ENCODE results near the gene BCAS1.
A peak's percentile ranks its signal among the peaks of the same experiment; 100 is the strongest.

The BCAS1 gene

GRCh38 chr20:53938739-53939138 is 131.7 kb downstream of the BCAS1 start:
- no peak overlapping the region for H3K9ac ChIP-seq (ENCODE audit: low read length)
- H3K27me3 ChIP-seq (ENCODE audit: low read depth, low read length), result peaks cover 7% of the 10 kb centered on the region; the same call in 1 of the 2 replicates
- TF ChIP-seq EZH2phosphoT487 (IDR thresholded peaks at IDR 0.05; ENCODE audit: low read depth) (no peak), CTCF (IDR thresholded peaks at IDR 0.05; ENCODE audit: low read depth, low read length) (no peak)
- peaks cover 58% of the 10 kb centered on the region for H3K4me1 ChIP-seq (ENCODE audit: low read length)
- no peaks in the 10 kb centered on the region for H3K79me2 ChIP-seq (ENCODE audit: low read length)
- H3K27ac ChIP-seq (ENCODE audit: low read length), result no peak overlapping the region
- no peaks in the 10 kb centered on the region for H3K9me3 ChIP-seq (ENCODE audit: insufficient read depth, low read length)
- no peak overlapping the region for H3K4me2 ChIP-seq (ENCODE audit: low read length)
- no peaks in the 10 kb centered on the region for H3K36me3 ChIP-seq (replicated peaks; ENCODE audit: low read depth, low read length)
- H2AFZ ChIP-seq (ENCODE audit: low read depth, low read length), result no peak overlapping the region
- no peaks in the 10 kb centered on the region for H4K20me1 ChIP-seq (ENCODE audit: insufficient read depth, low read length)
- no peak overlapping the region for H3K4me3 ChIP-seq (ENCODE audit: low read length)

DNA sequence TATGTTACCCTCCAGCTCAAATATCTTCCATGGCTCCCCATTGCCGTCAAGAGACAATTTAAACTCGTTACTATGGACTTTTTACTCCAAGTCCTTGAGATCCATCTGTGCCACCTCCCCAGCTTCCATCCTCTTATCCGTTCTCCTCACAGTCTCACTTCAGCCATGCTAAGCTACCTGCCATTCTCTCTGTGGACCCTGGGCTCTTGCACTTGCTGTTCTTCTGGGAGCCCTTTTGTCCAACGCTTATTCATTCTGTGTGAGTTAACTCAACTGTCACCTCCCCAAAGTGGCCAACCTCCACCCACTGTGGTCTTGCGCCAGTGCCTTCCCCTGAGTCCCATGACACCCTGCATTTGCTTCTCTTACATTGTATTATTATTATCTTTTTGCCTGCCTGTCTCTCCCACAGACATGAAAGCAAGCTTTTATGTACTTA is 132.4 kb downstream of the BCAS1 start:
- TF ChIP-seq EZH2phosphoT487 (IDR thresholded peaks at IDR 0.05; ENCODE audit: low read depth), result no peak
- no peak for TF ChIP-seq CTCF (IDR thresholded peaks at IDR 0.05; ENCODE audit: low read depth, low read length)
- H3K27me3 ChIP-seq (ENCODE audit: low read depth, low read length), result peaks cover 7% of the 10 kb centered on the region; the same call in 1 of the 2 replicates
- H3K27ac ChIP-seq (ENCODE audit: low read length), result no peak overlapping the region
- no peak overlapping the region for H3K9ac ChIP-seq (ENCODE audit: low read length)
- H4K20me1 ChIP-seq (ENCODE audit: insufficient read depth, low read length), result no peaks in the 10 kb centered on the region
- H2AFZ ChIP-seq (ENCODE audit: low read depth, low read length), result no peak overlapping the region
- no peaks in the 10 kb centered on the region for H3K36me3 ChIP-seq (replicated peaks; ENCODE audit: low read depth, low read length)
- no peaks in the 10 kb centered on the region for H3K79me2 ChIP-seq (ENCODE audit: low read length)
- no peaks in the 10 kb centered on the region for H3K9me3 ChIP-seq (ENCODE audit: insufficient read depth, low read length)
- H3K4me2 ChIP-seq (ENCODE audit: low read length), result no peak overlapping the region
- H3K4me3 ChIP-seq (ENCODE audit: low read length), result no peak overlapping the region
- H3K4me1 ChIP-seq (ENCODE audit: low read length), result peaks cover 51% of the 10 kb centered on the region

- H3K27ac ChIP-seq (ENCODE audit: low read length), result no peak overlapping the region
- H3K79me2 ChIP-seq (ENCODE audit: low read length), result no peaks in the 10 kb centered on the region
- no peak overlapping the region for H3K4me2 ChIP-seq (ENCODE audit: low read length)
- H3K9me3 ChIP-seq (ENCODE audit: insufficient read depth, low read length), result no peaks in the 10 kb centered on the region
- H2AFZ ChIP-seq (ENCODE audit: low read depth, low read length), result no peak overlapping the region
- H3K27me3 ChIP-seq (ENCODE audit: low read depth, low read length), result peaks cover 7% of the 10 kb centered on the region; the same call in 1 of the 2 replicates
- H3K4me1 ChIP-seq (ENCODE audit: low read length), result peaks cover 44% of the 10 kb centered on the region
- H3K36me3 ChIP-seq (replicated peaks; ENCODE audit: low read depth, low read length), result no peaks in the 10 kb centered on the region
- no peak for TF ChIP-seq EZH2phosphoT487 (IDR thresholded peaks at IDR 0.05; ENCODE audit: low read depth)
- no peak for TF ChIP-seq CTCF (IDR thresholded peaks at IDR 0.05; ENCODE audit: low read depth, low read length)
- no peak overlapping the region for H3K4me3 ChIP-seq (ENCODE audit: low read length)
- no peaks in the 10 kb centered on the region for H4K20me1 ChIP-seq (ENCODE audit: insufficient read depth, low read length)
- H3K9ac ChIP-seq (ENCODE audit: low read length), result no peak overlapping the region
Observed at GRCh38 chr20:53937339-53937741, 133.1 kb downstream of the BCAS1 start.

DNA sequence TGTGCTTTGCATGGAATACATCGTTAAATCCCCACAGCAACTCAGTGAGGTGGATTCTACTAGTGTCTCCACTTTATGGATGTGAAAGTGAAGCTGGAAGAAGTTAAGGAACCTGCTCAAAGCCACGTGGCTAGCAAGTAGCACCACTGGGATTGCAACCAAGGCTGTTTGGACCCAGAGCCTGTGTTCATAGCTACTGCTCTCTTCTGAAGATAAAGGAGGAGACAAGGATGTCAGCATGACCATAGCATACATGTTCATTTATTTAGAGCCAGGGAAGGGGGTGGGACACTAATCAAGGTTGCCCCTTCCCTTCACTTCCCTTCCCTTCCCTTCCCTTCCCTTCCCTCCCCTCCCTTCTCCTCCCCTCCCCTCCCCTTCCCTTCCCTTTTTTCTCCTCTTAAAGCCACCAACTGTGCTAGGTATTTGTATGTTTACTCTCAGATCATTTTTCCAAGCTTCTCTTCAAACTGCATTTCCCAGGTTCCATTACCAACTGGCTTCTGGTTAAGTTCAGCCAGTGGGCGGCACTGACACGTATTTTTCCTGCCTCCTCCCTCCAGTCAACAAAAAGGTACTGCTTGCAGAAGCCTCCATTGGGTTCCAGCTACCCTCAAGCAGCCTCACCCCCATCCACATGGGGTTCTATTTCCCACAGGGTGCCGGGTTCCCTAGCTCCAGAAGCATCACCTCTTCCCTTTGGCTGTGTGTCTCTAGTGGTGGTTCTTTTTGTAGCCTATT is 134.9 kb downstream of the BCAS1 start:
- H3K4me2 ChIP-seq (ENCODE audit: low read length), result 0 out of 2 replicates have a peak overlapping the region, but pooled peaks have one; percentile 34
- H3K27me3 ChIP-seq (ENCODE audit: low read depth, low read length), result peaks cover 22% of the 10 kb centered on the region
- no peaks in the 10 kb centered on the region for H3K9me3 ChIP-seq (ENCODE audit: insufficient read depth, low read length)
- H3K79me2 ChIP-seq (ENCODE audit: low read length), result no peaks in the 10 kb centered on the region
- no peak for TF ChIP-seq EZH2phosphoT487 (IDR thresholded peaks at IDR 0.05; ENCODE audit: low read depth)
- TF ChIP-seq CTCF (IDR thresholded peaks at IDR 0.05; ENCODE audit: low read depth, low read length), result no peak
- no peak overlapping the region for H3K4me3 ChIP-seq (ENCODE audit: low read length)
- no peaks in the 10 kb centered on the region for H3K36me3 ChIP-seq (replicated peaks; ENCODE audit: low read depth, low read length)
- peaks cover 34% of the 10 kb centered on the region for H3K4me1 ChIP-seq (ENCODE audit: low read length)
- no peak overlapping the region for H3K27ac ChIP-seq (ENCODE audit: low read length)
- no peaks in the 10 kb centered on the region for H4K20me1 ChIP-seq (ENCODE audit: insufficient read depth, low read length)
- H2AFZ ChIP-seq (ENCODE audit: low read depth, low read length), result 0 out of 2 replicates have a peak overlapping the region, but pooled peaks have one; percentile 24
- H3K9ac ChIP-seq (ENCODE audit: low read length), result no peak overlapping the region

Measured in OCI-LY3 (cell line).